Left kidney (tissue), 2 donors: Measurements from ENCODE around the gene GNAQ. TPM values are rescaled to one million over a fixed set of nuclear protein-coding genes. Genes with fewer than 3 reads are reported as not detected.

ENCODE experiments used
- DNase-seq: peaks from one replicate; pipeline ENCODE4 v3.0.0-alpha.2; 2013
- polyA plus RNA-seq: library from polyadenylated mRNA; unstranded; fragments of 120-200 nt; gene quantifications from one replicate; pipeline ENCODE4 v1.2.1, GENCODE V29; 2013; ENCODE audit not compliant: insufficient read length

The GNAQ gene
- polyA plus RNA-seq, 1 donor, result 66.5 TPM

GRCh38 chr9:78004478-78005229 is 27.0 kb downstream of the GNAQ start:
- no peak for DNase-seq

DNA sequence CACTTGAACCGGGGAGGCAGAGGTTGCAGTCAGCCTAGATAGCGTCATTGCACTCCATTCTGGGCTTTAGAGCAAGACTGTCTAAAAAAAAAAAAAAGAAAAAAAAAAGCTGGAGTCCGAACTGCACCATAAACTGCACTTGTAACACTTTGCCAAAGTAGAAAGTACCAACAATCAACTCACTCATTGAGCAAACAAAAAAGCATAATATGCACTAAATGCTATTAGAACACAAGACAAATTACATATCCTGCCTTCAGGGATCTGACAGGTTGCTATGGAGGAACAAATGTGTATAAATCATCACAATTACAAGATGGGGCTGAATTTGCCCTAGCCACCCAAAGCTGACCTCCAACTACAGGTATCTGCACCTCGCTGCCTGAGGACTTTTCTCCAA is 27.9 kb downstream of the GNAQ start:
- DNase-seq, result no peak

DNA sequence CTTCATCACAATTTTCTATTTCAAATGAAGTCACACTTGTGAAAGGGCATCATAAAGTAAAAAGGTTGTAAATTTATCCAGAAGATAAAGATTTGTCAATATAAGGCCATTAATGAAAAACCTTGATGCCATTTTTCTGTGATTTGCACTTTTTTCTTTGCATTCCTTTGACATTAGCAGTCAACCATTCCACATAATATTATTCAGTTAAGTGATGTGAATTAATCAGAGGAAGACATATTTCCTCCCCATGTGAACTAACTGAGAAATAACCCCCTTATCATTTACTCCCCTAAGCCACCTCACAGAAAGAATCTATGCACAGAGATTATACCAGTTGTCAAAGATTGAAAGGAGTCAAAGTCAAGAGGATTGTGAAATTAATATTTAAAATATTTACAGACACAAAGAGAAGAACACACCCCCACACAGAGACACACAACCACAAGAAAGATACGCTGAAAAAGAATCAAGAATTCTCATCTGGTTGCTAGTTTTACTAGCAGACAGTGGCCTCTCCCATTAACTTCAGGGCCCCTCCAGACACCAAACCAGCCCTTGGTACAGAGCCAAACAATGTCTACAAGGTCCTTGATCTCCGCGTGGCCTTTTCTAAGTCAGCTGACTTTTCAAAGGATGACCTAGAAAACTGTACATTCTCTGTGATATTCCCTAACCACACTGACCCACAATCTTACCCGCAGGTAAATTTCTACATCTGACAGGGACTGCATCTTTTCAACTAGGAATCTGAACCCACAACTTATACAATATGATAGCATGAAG is 29.5 kb downstream of the GNAQ start:
- DNase-seq, result no peak

- no peak for DNase-seq
Observed at GRCh38 chr9:78000221-78000620, 31.4 kb downstream of the GNAQ start.

GRCh38 chr9:77999231-77999631 is 32.4 kb downstream of the GNAQ start:
- DNase-seq, result no peak

- no peak for DNase-seq
Observed at GRCh38 chr9:77997611-77998284, 33.9 kb downstream of the GNAQ start.

DNA sequence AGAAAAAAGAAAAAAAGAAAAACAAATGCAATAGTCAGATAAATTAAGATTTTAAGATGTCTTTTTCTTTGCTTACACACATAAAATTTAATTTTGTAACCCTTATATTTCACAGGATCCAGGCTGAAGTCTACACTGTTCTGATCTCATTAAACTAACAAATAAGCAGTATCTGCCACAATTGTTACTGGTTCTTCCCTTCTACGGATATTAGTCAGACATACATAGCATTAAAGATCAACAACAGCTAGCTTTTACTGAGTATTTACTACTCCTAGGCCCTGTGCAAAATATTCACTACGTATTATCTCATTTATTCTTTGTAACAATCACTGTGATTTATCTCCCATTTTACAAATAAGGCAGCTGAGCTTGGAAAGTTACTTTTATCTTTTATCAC is 34.9 kb downstream of the GNAQ start:
- no peak for DNase-seq

- DNase-seq, result no peak
Observed at GRCh38 chr9:77991191-77991590, 40.4 kb downstream of the GNAQ start.

DNA sequence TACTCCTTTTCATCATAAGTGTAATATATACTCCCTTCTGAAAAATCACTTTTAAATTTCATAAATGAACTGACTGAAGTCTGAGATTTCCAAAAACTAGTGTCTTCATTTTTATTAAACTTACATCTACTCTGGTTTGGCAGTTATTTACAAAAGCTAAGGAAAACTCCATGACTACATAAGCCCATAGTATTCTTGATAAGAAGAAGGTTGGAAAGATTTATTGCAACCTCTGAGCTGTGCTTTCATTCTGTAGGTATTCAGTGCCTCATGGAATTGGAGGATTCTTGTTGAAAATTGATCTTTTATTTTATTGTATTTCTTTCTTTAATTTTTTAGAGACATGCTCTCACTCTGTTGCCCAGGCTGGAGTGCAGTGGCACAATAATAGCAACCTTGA is 41.7 kb downstream of the GNAQ start:
- DNase-seq, result no peak

- DNase-seq, result no peak
Observed at GRCh38 chr9:77989458-77989857, 42.2 kb downstream of the GNAQ start.

DNA sequence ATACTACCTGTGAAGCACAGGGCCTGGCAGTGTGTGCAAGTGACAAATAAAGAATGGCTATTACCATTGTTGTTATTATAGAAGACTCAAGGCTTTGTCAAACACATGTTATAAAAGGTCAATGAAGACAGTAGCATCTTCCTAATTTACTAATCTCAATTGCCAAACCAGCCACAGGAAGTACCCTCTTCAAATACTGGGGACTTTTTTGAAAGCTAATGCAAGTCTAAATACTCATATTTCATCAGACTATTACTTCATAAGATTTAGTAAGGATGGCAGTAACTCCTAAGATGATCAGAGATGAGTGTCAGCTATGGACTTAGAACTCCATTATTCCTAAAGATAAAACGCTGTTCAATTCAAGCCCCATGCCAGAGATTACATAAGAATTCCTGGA is 43.0 kb downstream of the GNAQ start:
- no peak for DNase-seq

- DNase-seq, result no peak
Observed at GRCh38 chr9:77987880-77988525, 43.6 kb downstream of the GNAQ start.

GRCh38 chr9:77987081-77987656 is 44.4 kb downstream of the GNAQ start:
- no peak for DNase-seq

GRCh38 chr9:77985996-77986395 is 45.6 kb downstream of the GNAQ start:
- DNase-seq, result no peak

DNA sequence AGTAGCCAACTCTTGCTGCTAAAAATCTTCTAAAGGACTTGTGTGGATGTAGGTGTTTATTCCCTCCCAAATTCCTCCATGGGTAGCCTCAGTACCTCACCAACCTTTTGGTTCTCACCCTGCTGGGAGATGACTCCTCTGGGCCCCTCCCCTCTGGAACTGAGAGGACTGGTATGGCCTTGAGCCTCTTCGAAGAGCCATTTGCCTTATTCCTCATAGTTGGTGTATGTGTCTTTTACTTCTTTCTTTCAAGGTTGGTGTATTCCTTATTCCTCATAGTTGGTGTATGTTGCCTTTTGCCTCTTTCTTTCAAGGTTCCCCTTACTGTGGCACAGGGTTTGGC is 48.3 kb downstream of the GNAQ start:
- no peak for DNase-seq

DNA sequence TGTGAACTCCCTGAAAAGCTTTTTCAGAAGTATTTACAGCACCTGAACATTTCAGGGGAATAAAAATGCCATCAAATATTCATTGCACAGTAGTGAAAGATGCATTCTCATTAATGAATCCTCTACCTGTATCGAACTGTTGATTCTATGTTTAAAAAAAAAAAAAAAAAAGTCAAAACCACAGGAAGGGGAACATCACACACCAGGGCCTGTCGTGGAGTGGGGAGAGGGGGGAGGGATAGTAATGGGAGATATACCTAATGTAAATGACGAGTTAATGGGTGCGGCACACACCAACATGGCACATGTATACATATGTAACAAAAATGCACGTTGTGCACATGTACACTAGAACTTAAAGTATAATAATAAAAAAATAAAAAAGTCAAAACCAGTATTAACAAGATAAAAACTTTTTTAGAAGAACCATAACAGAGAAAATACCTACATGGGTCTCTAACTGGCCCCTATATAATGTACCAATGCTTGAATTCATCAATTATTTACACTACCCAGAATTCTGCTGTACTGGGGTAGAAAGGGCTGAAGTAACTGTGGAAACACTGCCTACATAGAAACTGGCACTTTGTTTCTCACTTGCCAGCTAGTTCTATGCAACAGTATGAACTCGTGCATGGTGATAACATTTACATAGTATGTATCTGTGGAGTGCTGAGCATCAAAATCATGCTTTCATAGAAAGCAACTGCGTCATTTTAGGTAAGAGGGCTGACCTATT is 48.9 kb downstream of the GNAQ start:
- no peak for DNase-seq

DNA sequence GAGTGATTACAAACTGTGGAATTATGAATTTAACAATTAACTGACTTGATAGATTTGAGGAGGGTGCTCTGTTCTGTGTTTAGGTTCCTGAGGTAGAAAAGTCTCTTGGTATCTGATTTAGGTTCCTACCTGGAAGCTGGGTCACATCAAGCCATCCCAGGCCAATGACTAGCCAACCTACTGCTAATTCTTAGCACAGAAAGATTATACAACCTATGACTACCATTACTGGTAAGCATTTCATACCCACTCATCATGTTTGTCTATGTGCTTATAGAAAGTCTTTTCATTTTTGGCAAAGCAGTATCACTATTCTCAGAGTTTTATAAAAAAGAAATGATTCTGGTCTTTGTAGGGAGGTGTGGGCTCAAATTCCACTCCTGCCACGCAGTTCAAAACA is 49.7 kb downstream of the GNAQ start:
- DNase-seq, result no peak

- DNase-seq, result no peak
Observed at GRCh38 chr9:77981332-77981731, 50.3 kb downstream of the GNAQ start.

GRCh38 chr9:77980622-77981021 is 51.0 kb downstream of the GNAQ start:
- no peak for DNase-seq

- no peak for DNase-seq
Observed at GRCh38 chr9:77978086-77978781, 53.4 kb downstream of the GNAQ start.

DNA sequence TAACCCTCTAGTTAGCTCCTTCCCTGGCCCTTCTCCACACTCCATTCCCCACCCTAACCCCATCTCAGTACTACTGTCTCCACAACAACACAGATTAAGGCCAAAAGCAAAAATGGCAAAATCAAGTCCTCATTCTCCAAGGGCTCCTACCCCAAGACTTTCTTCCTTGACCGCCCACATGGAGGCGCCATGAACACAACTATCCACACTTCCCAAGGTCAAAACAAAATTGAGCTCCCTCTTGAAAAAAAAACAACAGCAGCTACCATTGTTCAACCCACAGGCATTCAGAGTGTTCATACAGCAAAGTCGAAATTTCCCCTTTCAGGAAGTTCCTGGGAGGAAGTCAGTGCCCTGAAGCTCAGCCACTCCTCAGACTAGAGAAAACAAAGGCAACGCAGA is 54.4 kb downstream of the GNAQ start:
- DNase-seq, result no peak
